Measurements from ENCODE around the gene CLCF1. TPM values are rescaled to one million over a fixed set of nuclear protein-coding genes. Genes with fewer than 3 reads are reported as not detected.

The CLCF1 gene
- total and polyA plus RNA-seq, 8 donors: 2.6 to 69.2 (median 5.4) TPM; not detected in 1

DNA sequence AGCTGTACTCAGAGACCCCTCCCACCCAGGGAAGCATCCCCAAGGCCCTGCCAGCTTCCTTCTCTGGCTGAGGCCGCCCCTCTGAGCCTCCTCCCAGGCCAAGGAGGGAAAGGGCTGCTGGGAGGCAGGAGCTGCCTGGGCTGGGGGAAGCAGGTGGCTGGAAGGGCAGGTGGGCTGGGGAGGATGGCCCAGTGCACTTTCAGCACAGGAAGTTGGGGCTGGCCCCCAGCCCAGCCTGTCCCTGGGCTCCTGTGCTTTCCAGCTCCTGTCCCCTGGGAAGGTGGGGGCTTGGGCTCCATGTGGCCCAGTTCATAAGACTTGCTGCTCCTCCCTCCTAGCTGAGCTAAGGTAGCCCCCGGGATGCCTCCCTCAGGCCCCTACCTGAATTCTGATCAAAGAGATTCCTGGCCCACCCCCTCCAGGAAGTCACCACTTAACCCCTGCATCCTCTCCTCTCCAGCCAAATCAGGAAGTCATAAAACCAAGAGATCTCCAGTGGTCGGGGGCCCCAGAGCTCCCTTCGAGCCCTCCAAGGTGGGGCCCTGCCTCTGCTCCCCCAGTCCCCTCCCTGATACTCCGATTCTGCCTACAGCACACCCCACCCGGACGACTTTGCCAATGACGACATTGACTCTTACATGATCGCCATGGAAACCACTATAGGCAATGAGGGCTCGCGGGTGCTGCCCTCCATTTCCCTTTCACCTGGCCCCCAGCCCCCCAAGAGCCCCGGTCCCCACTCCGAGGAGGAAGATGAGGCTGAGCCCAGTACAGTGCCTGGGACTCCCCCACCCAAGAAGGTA is 23.4 kb upstream of the CLCF1 start:
- Histone ChIP-seq H3K9me3 (no peaks in the 10 kb centered on the region), H3K27me3 (no peaks in the 10 kb centered on the region), H3K4me1 (peaks cover 28 to 71% (median 62%) of the 10 kb centered on the region in 4 donors), H3K27ac (peak overlapping the region in 1 of 5 donors; percentile 37), H3K4me3 (no peak overlapping the region), H3K36me3 (peaks cover 28 to 74% (median 64%) of the 10 kb centered on the region in 4 donors)
- 46 to 71% (median 56%) methylated on average over 13 of the region's 13 CpGs for WGBS, 5 donors
- TF ChIP-seq, protein P1, sequence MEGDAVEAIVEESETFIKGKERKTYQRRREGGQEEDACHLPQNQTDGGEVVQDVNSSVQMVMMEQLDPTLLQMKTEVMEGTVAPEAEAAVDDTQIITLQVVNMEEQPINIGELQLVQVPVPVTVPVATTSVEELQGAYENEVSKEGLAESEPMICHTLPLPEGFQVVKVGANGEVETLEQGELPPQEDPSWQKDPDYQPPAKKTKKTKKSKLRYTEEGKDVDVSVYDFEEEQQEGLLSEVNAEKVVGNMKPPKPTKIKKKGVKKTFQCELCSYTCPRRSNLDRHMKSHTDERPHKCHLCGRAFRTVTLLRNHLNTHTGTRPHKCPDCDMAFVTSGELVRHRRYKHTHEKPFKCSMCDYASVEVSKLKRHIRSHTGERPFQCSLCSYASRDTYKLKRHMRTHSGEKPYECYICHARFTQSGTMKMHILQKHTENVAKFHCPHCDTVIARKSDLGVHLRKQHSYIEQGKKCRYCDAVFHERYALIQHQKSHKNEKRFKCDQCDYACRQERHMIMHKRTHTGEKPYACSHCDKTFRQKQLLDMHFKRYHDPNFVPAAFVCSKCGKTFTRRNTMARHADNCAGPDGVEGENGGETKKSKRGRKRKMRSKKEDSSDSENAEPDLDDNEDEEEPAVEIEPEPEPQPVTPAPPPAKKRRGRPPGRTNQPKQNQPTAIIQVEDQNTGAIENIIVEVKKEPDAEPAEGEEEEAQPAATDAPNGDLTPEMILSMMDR (IDR thresholded peaks at IDR 0.05): no peak
- no peak for TF ChIP-seq EP300 (IDR thresholded peaks at IDR 0.05)
- no peak for TF ChIP-seq POLR2AphosphoS5 (IDR thresholded peaks at IDR 0.05)
- TF ChIP-seq POLR2A (IDR thresholded peaks at IDR 0.05): no peak
- no peak for DNase-seq
- intact Hi-C loops (cut with DNase I; ENCODE audit: low total_unique reads): loop anchor here (10.0 kb wide), 1 partner anchor 98 kb away; no protein-coding TSS in a partner anchor

DNA sequence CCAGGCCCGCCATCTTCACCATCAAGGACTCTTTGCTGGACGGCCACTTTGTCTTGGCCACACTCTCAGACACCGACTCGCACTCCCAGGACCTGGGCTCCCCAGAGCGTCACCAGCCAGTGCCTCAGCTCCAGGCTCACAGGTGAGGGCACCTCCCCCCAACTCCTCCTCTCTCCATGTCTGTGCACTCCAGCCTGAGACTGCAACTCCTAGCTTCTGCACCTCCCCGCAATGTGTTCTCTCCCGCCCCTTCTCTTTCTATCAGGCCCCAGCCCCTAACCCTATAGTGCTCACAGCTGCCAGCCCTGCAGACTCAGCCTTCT is 22.8 kb upstream of the CLCF1 start:
- Histone ChIP-seq H3K27ac (no peak overlapping the region), H3K27me3 (no peaks in the 10 kb centered on the region), H3K4me3 (no peak overlapping the region), H3K9me3 (no peaks in the 10 kb centered on the region), H3K4me1 (peaks cover 28 to 72% (median 63%) of the 10 kb centered on the region in 4 donors), H3K36me3 (peaks cover 28 to 74% (median 64%) of the 10 kb centered on the region in 4 donors)
- DNase-seq: no peak
- WGBS, 5 donors: 86 to 93% (median 92%) methylated on average over 6 to 7 of the region's 7 CpGs
- intact Hi-C loops (cut with DNase I; ENCODE audit: low total_unique reads): loop anchor here (10.0 kb wide), 1 partner anchor 99 kb away; no protein-coding TSS in a partner anchor
- TF ChIP-seq EP300 (IDR thresholded peaks at IDR 0.05) (no peak), POLR2AphosphoS5 (IDR thresholded peaks at IDR 0.05) (no peak), POLR2A (IDR thresholded peaks at IDR 0.05) (no peak)
- TF ChIP-seq, protein P1 (IDR thresholded peaks at IDR 0.05): no peak

DNA sequence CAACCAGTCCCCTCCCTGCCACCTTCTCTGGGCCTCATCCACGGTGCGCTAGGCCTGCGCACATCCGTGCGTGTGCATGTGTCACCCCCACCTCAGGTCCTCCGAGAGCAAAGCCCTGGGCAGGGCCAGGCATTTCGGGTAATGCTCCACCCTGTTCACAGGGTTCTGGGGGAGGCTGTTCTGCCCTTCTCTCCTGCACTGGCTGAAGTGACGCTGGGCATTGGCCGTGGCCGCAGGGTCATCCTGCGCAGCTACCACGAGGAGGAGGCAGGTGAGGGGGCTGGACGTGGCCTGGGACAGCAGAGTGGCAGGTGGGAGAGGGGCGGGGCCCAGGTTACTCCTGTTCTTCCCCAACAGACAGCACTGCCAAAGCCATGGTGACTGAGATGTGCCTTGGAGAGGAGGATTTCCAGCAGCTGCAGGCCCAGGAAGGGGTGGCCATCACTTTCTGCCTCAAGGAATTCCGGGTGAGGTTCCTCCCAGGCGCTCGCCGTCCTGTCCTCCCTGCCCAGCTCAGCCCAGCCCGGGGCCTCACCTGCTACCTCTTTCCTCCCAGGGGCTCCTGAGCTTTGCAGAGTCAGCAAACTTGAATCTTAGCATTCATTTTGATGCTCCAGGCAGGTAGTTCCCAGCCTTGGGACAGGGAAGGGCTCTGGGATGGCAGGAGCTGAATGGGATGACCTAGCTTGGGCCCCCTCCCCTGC is 22.3 kb upstream of the CLCF1 start:
- intact Hi-C loops (cut with DNase I; ENCODE audit: low total_unique reads): loop anchor here (10.0 kb wide), 1 partner anchor 99 kb away; no protein-coding TSS in a partner anchor
- no peak overlapping the region for H3K27ac ChIP-seq

DNA sequence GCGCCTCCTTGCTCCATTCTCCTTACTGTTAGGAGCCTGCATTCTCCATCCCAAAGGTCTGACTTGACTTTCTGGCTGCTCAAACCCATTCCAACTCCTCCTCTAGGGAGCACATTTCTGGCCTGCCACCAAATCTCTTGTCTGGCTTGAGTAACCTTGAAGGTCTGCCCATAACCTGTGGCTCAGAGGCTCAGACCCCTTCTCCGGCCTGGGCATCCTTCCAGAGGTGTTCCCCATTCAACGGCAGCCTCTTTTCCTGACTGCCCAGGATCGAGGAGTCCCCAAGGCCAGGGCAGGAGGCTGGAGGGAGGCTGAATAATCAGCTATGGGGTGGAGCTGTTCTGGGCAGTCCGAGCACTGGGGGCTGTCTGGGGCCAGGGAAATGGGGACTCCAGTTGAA is 20.6 kb upstream of the CLCF1 start:
- Histone ChIP-seq H3K4me1 (peaks cover 16 to 71% (median 57%) of the 10 kb centered on the region in 4 donors), H3K27ac (no peak overlapping the region), H3K9me3 (no peaks in the 10 kb centered on the region), H3K27me3 (no peaks in the 10 kb centered on the region), H3K4me3 (no peak overlapping the region), H3K36me3 (peaks cover 21 to 58% (median 52%) of the 10 kb centered on the region in 4 donors)
- 65 to 83% (median 73%) methylated on average over 4 to 5 of the region's 5 CpGs for WGBS, 5 donors
- intact Hi-C loops (cut with DNase I; ENCODE audit: low total_unique reads): loop anchor here (10.0 kb wide), 1 partner anchor 101 kb away; no protein-coding TSS in a partner anchor
- TF ChIP-seq EP300 (IDR thresholded peaks at IDR 0.05) (no peak), POLR2AphosphoS5 (IDR thresholded peaks at IDR 0.05) (no peak), POLR2A (IDR thresholded peaks at IDR 0.05) (no peak)
- TF ChIP-seq, protein P1 (IDR thresholded peaks at IDR 0.05): no peak
- DNase-seq: no peak

More for the DNA sequence above, 22.3 kb upstream of the CLCF1 start:
- DNase-seq: no peak
- Histone ChIP-seq H3K4me3 (no peak overlapping the region), H3K9me3 (no peaks in the 10 kb centered on the region), H3K27me3 (no peaks in the 10 kb centered on the region), H3K36me3 (peaks cover 28 to 74% (median 64%) of the 10 kb centered on the region in 4 donors), H3K4me1 (peaks cover 30 to 73% (median 64%) of the 10 kb centered on the region in 4 donors)
- TF ChIP-seq EP300 (IDR thresholded peaks at IDR 0.05) (no peak), POLR2A (IDR thresholded peaks at IDR 0.05) (no peak), POLR2AphosphoS5 (IDR thresholded peaks at IDR 0.05) (no peak)
- TF ChIP-seq, protein P1 (IDR thresholded peaks at IDR 0.05): no peak
- WGBS, 5 donors: 77 to 83% (median 80%) methylated on average over 18 to 19 of the region's 19 CpGs

Data from stomach (tissue), 9 donors.